ENCODE data around the gene PSD4.

Gene PSD4

GRCh38 chr2:113240915-113241911 is 67.4 kb downstream of the PSD4 start:
- no peak for DNase-seq

- DNase-seq, result no peak
Measured at GRCh38 chr2:113242327-113242726, 68.6 kb downstream of the PSD4 start.

GRCh38 chr2:113245276-113245711 is 71.5 kb downstream of the PSD4 start:
- DNase-seq, result no peak

GRCh38 chr2:113246606-113247005 is 72.8 kb downstream of the PSD4 start:
- no peak for DNase-seq

- peak; percentile 14 to 83 for DNase-seq
Measured at GRCh38 chr2:113248997-113249770, 75.4 kb downstream of the PSD4 start.

- DNase-seq, result no peak
Measured at GRCh38 chr2:113251118-113251517, 77.3 kb downstream of the PSD4 start.

GRCh38 chr2:113252047-113252590 is 78.3 kb downstream of the PSD4 start:
- DNase-seq, result no peak

GRCh38 chr2:113253453-113253852 is 79.7 kb downstream of the PSD4 start:
- DNase-seq, result no peak

GRCh38 chr2:113255140-113256070 is 81.6 kb downstream of the PSD4 start:
- no peak for DNase-seq

GRCh38 chr2:113257516-113258264 is 83.9 kb downstream of the PSD4 start:
- no peak for DNase-seq

GRCh38 chr2:113258471-113259147 is 84.8 kb downstream of the PSD4 start:
- DNase-seq, result no peak
